NCI-H226 (cell line): ENCODE measurements around the gene CCDC182.

Experiments
- DNase-seq: peaks from one replicate; pipeline ENCODE4 v3.0.0-alpha.2; 2015

Gene CCDC182

GRCh38 chr17:57696050-57696449, 49.0 kb downstream of the CCDC182 start:
- no peak for DNase-seq
